Fibroblast of villous mesenchyme (primary cell): Measurements from ENCODE around the gene MYO1D. TPM values are rescaled to one million over a fixed set of nuclear protein-coding genes. Genes with fewer than 3 reads are reported as not detected.

Experiments
- DNase-seq: peaks from one replicate; pipeline ENCODE4 v3.0.0-alpha.2; 2010; ENCODE audit warnings: low read depth
- H3K4me3 ChIP-seq: 2 replicates; pipeline ENCODE4 v1.5.1; 2011; ENCODE audit warnings: low read depth, mild to moderate bottlenecking, low read length
- CTCF ChIP-seq: IDR thresholded peaks from 2 replicates; pipeline ENCODE4 v1.5.1; 2012; ENCODE audit warnings: low read depth, mild to moderate bottlenecking, low read length; ENCODE audit not compliant: insufficient read depth
- total RNA-seq: library from RNA; depleted of rRNA; stranded (reverse); fragments of >200 nt; gene quantifications from 2 replicates; pipeline ENCODE4 v1.2.3, GENCODE V29; 2012

MYO1D gene
- total RNA-seq, 1 donor, result 19.0 TPM

DNA sequence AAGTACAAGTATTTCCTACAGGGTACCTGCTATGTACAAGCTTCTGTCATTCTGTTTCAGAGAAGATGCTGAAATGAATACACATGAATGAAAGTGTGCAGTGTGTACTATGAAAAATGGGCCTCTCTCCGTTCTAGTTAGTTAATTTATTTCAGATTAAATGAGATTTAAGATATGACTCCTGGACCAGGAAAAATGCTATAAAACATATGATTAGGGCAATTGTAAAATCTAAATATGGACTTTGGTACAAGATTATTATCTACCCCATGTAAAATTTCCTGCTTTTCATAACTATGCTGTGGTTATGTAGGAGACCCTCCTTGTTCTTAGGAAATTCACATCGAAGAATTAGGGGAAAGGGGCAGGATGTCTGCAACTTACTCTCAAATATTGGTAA is 28.9 kb downstream of the MYO1D start:
- H3K4me3 ChIP-seq, result no peak overlapping the region
- no peak for TF ChIP-seq CTCF

DNA sequence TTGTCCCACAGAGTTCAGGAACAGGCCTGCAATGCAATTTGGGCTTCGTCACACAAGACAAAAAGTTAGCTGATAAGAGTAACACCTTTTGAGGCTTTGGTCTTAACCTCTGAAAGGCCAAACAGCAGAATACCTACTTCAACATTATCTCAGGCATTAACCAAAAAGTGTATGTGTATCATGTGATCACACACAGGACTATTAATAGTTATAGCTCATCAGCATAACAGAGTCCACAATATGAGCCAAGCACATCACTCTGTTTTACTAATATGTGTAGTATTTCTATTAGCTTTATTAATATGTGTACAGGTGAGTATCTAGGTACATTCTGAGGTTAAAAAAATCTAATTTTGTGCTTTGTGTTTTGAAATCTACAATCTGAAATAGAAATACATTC is 30.8 kb downstream of the MYO1D start:
- no peak overlapping the region for H3K4me3 ChIP-seq
- no peak for DNase-seq
- no peak for TF ChIP-seq CTCF

More for the DNA sequence above, 28.9 kb downstream of the MYO1D start:
- DNase-seq, result no peak

DNA sequence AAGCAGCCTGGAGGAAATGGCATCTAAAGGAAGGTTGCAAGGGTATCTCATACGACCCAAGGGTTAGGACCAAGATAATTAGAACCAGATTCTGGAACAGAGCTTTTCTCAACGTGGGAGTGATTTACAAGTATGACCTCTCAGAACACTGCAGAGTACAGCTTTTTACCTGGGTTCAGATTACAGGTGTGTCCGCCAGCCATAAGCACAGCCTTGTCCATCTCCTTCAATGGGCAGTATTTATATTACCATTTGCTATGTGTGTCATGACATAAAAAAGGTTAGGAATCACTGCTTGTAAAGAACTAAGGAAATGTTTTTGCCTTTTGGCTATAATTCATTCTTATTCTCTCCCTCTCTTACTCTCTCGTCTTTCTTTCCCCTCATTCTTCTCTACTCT is 36.7 kb downstream of the MYO1D start:
- no peak for TF ChIP-seq CTCF
- no peak overlapping the region for H3K4me3 ChIP-seq
- no peak for DNase-seq

- TF ChIP-seq CTCF, result no peak
- DNase-seq, result no peak
- H3K4me3 ChIP-seq, result no peak overlapping the region
Observed at GRCh38 chr17:32836527-32836926, 40.4 kb downstream of the MYO1D start.

GRCh38 chr17:32835291-32835761 is 41.6 kb downstream of the MYO1D start:
- no peak overlapping the region for H3K4me3 ChIP-seq
- TF ChIP-seq CTCF, result no peak
- DNase-seq, result no peak

DNA sequence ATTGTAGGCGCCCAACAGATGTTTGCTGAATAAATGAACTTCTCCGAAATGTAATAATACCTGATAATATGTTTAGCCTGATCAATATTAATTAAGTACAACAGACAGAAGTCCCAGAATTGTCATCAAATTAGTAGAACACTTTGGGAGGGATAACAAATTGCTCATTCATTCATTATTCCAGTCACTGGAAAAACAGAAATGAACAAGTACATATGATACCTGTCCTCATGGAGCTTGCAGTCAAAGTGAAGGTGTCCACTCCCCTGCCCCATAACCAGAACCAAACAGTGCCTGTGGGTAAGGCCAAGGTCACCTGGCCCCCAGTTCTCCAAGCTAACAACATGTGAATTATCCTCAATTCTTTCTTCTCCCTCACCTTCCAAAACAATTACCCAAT is 42.8 kb downstream of the MYO1D start:
- no peak for TF ChIP-seq CTCF

DNA sequence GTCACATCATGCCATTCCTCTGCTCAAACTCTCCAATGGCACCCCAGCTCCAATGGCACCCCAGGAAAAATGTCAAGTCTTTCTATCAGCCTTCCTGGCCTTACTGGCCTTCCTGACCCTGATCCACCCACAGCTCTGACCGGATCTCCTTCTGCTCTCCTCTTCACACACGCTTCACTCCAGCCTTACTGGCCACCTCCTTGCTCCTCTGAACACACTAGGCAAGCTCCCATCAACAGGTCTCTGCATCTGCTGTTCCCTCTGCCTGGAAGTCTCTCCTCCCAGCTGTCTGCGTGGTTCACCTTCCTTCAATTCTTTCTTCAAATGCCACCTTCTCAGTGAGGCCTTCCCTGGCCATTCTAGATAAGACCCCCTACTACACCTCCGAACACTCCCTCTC is 43.4 kb downstream of the MYO1D start:
- no peak for DNase-seq
- no peak for TF ChIP-seq CTCF
- H3K4me3 ChIP-seq, result no peak overlapping the region

More for the DNA sequence above, 42.8 kb downstream of the MYO1D start:
- DNase-seq, result no peak
- H3K4me3 ChIP-seq, result no peak overlapping the region
